ENCODE data around the gene CRB1. TPM values are rescaled to one million over a fixed set of nuclear protein-coding genes. Genes with fewer than 3 reads are reported as not detected.

The CRB1 gene
- total RNA-seq, 1 experiment from 2014 or later: not detected

DNA sequence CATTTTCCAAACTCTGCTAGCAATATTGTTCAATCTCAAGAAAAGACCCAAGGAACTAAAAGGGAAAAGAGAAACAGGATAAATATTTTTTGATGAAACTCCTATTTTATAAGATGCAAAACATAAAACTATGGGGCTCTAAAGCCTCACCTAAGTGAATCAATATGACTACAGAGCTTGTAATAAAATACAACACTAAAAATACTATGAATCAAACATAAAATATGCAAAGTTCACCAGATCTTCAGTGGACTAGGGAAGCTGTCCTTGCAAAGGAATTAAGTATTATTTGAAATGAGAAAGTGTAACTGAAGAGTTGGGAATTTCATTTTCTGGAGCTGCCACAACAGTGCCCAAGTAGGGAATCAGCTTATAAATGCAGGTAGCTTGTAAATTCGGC, 124.5 kb downstream of the CRB1 start:
- TF ChIP-seq CTCF (conservative IDR thresholded peaks at IDR 0.05): no peak
- no peak overlapping the region for H2AK5ac ChIP-seq (ENCODE audit: insufficient read length, low read length)
- no peak overlapping the region for H2BK15ac ChIP-seq (ENCODE audit: low read depth, low read length)
- no peak overlapping the region for H3K56ac ChIP-seq (ENCODE audit: insufficient read length, low read depth, low read length)
- H2BK20ac ChIP-seq (ENCODE audit: low read depth, low read length, poor library complexity, severe bottlenecking): no peak overlapping the region
- H4K8ac ChIP-seq (replicated peaks; ENCODE audit: insufficient read length, low read depth, low read length): no peak overlapping the region
- no peak overlapping the region for H3T11ph ChIP-seq (ENCODE audit: low read length)
- Mint-ChIP-seq H3K4me3 (no peak overlapping the region), H3K36me3 (ENCODE audit: insufficient read depth in 1 of 3, low read depth in 3 of 3) (no peaks in the 10 kb centered on the region), H3K27me3 (ENCODE audit: low read depth) (no peaks in the 10 kb centered on the region), H3K4me1 (peaks cover 2 to 4% of the 10 kb centered on the region in 2 experiments; a peak in 3 of 4 replicates), H3K27ac (no peak overlapping the region), H3K9me3 (no peaks in the 10 kb centered on the region)
- H3K9ac ChIP-seq (ENCODE audit: extremely low read depth, insufficient read length, low read length): no peak overlapping the region
- no peak overlapping the region for H3K14ac ChIP-seq (ENCODE audit: insufficient read depth, low read length)
- no peak overlapping the region for H3K27ac ChIP-seq (ENCODE audit: insufficient read length, low read depth, low read length)
- H3K27me3 ChIP-seq (ENCODE audit: insufficient read depth, low read length): no peaks in the 10 kb centered on the region
- H2BK5ac ChIP-seq (ENCODE audit: insufficient read length, low read length): no peak overlapping the region
- no peak overlapping the region for H4K91ac ChIP-seq (ENCODE audit: insufficient read length, low read depth, low read length)
- WGBS (ENCODE audit: extremely low coverage, insufficient read length, low lambda C conversion rate): no CpG with 5 or more reads among the region's 1 CpG
- H3K4me1 ChIP-seq (ENCODE audit: insufficient read depth, low read length): no peaks in the 10 kb centered on the region; the same call in 1 of the 2 replicates
- no peak overlapping the region for H3K23ac ChIP-seq (ENCODE audit: insufficient read length, low read depth, low read length)
- H3K9me3 ChIP-seq (ENCODE audit: control insufficient read depth, low read depth, low read length): no peaks in the 10 kb centered on the region
- H3K79me1 ChIP-seq (ENCODE audit: insufficient read depth, low read depth, low read length, poor library complexity, severe bottlenecking): no peaks in the 10 kb centered on the region
- H2BK120ac ChIP-seq (ENCODE audit: low read depth, low read length, poor library complexity, severe bottlenecking): no peak overlapping the region
- DNase-seq: no peak
- H3K4me2 ChIP-seq (ENCODE audit: insufficient read depth, insufficient read length, low read length): no peak overlapping the region
- H3K79me2 ChIP-seq (ENCODE audit: insufficient read depth, low read length): no peaks in the 10 kb centered on the region
- no peak overlapping the region for H4K5ac ChIP-seq (ENCODE audit: insufficient read length, low read depth, low read length)
- H3K4ac ChIP-seq (ENCODE audit: low read depth, low read length): no peak overlapping the region
- H3K18ac ChIP-seq (ENCODE audit: insufficient read length, low read depth, low read length): no peak overlapping the region
- H2AFZ ChIP-seq (ENCODE audit: low read length): no peak overlapping the region
- H2BK12ac ChIP-seq (ENCODE audit: insufficient read length, low read depth, low read length): no peak overlapping the region
- H4K20me1 ChIP-seq (ENCODE audit: control insufficient read depth, insufficient read depth, insufficient read length): no peaks in the 10 kb centered on the region
- H3K23me2 ChIP-seq (ENCODE audit: insufficient read length, low read depth, low read length, poor library complexity, severe bottlenecking): no peaks in the 10 kb centered on the region
